HG03045 (cell line): ENCODE data around the gene MTARC2.

Experiments
- ATAC-seq: cut with Tn5 transposase; IDR thresholded peaks from one replicate; pipeline ENCODE4 v1.9.1; 2021; ENCODE audit warnings: mild to moderate bottlenecking, moderate library complexity; ENCODE audit not compliant: unreplicated experiment

MTARC2 gene

DNA sequence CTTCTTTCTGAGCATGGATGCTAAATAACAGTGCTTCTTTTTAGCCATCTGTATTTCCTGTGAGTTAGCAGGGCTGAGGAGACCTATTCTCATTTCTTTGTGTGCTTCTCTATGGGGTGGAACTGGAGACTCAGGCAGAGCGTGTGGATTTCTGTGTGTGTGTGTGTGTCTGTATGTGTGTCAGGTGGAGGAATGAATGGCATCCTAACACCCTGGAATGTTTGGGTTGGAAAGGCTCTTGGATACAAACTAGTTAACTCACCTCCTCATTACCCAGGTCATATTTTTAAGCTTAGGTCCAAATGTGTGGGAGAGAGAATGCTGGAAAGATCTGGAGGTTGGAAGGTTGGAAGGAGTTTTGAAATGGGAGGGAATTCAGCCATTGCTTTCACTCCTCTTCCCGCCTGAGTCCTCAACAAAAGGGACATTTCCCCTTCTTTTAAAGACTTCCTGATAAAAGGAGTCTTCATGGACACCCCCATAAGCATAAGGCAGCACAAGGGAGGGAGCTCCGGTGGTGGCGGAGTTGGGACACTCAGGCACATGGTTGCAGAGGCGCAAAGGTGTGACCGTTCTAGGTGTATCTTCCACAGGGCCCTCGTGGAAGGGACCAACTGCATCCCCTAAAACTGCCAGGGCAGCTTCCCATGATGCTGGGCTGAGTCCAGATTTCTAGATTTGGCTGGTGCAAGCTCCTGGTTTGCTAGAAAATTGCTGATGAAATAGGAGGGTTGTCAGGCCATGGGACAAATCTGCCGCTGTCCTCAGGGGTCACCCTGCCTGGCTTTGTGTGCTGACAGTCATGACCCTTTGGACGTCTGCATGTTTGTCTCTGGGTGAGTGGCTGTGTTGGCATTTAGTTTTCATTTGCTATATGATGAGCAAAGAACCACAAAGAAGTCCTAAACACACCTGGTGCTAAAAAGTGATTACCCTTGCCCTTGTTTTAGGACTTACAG, 76.2 kb downstream of the MTARC2 start:
- ATAC-seq, result no peak

- no peak for ATAC-seq
Measured at GRCh38 chr1:220825819-220826551, 77.9 kb downstream of the MTARC2 start.

DNA sequence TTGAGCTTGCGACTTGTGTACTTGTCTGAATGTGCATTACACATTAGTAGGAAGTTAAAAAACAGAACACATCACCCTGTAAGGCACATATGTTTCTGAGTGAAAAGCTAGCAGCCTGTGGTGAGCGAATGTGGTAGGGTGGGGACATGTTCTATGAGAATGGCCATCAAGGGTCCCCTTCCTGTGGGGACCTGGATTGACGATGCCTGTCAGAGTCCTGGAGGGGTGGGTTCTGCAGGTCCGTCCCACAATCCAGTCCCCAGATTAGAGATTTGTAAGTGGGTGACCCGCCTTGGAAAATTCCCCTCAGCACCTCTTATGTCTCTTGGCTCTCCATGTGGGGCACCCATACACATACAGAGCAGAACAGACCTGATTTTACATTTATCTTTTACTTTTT, 78.6 kb downstream of the MTARC2 start:
- ATAC-seq, result no peak

DNA sequence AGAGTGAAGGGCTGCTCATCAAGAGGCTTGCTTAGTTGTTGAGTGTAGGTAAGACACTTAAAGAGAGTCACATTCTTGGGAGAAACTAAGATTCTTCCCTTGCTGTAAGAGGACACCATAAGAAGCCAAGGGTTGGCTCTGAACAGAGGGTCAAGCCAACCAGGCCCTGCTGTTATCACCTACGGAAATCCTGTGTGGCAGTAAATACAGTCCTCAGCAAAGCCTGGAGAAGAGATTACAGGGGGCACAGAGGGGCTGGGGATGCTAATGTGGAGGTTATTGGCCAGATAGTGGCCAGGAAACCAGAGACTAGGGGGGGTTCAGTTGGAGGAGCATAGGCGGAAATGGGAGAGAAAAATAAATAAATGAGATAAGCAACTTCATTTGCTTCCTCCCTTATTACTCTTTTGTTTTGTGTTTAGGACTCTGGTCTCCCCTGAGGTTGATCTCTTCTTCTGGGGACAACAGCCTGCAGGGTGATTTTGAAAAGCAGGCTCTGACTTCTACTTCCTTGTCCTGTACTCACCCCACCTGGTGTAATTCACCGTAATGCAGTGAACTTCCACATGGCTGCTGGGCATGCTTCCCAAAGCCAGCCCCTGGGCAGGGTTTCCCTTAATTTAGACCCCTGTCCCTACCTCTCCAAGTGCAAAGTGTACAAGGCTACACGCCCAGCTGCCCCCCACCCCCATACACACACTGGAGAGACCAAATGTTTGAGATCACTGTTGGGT, 79.5 kb downstream of the MTARC2 start:
- ATAC-seq, result no peak

GRCh38 chr1:220828179-220828490, 80.0 kb downstream of the MTARC2 start:
- ATAC-seq, result no peak

GRCh38 chr1:220828950-220829586, 80.9 kb downstream of the MTARC2 start:
- no peak for ATAC-seq

GRCh38 chr1:220833436-220833835, 85.3 kb downstream of the MTARC2 start:
- no peak for ATAC-seq
